A549 (cell line): Measurements from ENCODE around the gene NOP53. TPM values are rescaled to one million over a fixed set of nuclear protein-coding genes. Genes with fewer than 3 reads are reported as not detected.
"Not testable (repeated sequence)": the region's sequence is repeated elsewhere in the genome, so short reads cannot be mapped to it uniquely, and the experiment has no call there.

ENCODE experiments used
- ATAC-seq, 2 experiments: fragments of 200-7000 bp in 1 of 2; fragments of >200 bp in 1 of 2; cut with Nextera tagmentation in 1 of 2; cut with Tn5 transposase in 1 of 2; 3 replicates each; pipeline versions ENCODE4 v1.8.0 to v1.9.1; 2018 to 2020; ENCODE audit warnings: mild to moderate bottlenecking in 1 of 2, moderate library complexity in 1 of 2
- CTCF ChIA-PET: fragments of 300-600 bp; sonication (Branson Sonifier 250); formaldehyde crosslinking; extraction: SDS; loops from one replicate; lab custom pipeline; 2021; ENCODE audit warnings: antibody characterized with exemption, inconsistent platforms; lab: Yijun Ruan, JAX
- POLR2A ChIA-PET: fragments of 350-600 bp; formaldehyde crosslinking; extraction: SDS; loops from one replicate; lab custom pipeline; 2021; ENCODE audit warnings: antibody characterized with exemption, inconsistent platforms; lab: Yijun Ruan, JAX
- DNase-seq, 2 experiments: peaks; one replicate each; pipeline versions ENCODE4 v3.0.0 to v3.0.0-alpha.2; 2011 to 2016; ENCODE audit warnings: low read depth in 1 of 2, low spot score in 1 of 2
- FAIRE-seq: peaks from 2 replicates; lab custom pipeline; 2011; peaks lifted over from hg19 to GRCh38; lab: Jason Lieb, UNC
- H3K27ac ChIP-seq, 2 experiments: fragments of >200 bp; sonication (Bioruptor Twin); formaldehyde crosslinking; 3 replicates each; pipeline ENCODE4 v1.5.1; 2016 to 2017
- H3K4me1 ChIP-seq: fragments of >200 bp; sonication (Bioruptor Twin); formaldehyde crosslinking; 3 replicates; pipeline ENCODE4 v1.6.1; 2016
- H3K4me2 ChIP-seq: fragments of >200 bp; sonication (Bioruptor Twin); formaldehyde crosslinking; 3 replicates; pipeline ENCODE4 v1.6.1; 2016
- H3K4me3 ChIP-seq: fragments of >200 bp; sonication (Bioruptor Twin); formaldehyde crosslinking; 3 replicates; pipeline ENCODE4 v1.5.1; 2016
- H3K9me3 ChIP-seq: fragments of >200 bp; sonication (Bioruptor Twin); formaldehyde crosslinking; 3 replicates; pipeline ENCODE4 v1.6.1; 2016
- CEBPB ChIP-seq, 2 experiments: fragments of >200 bp in 1 of 2; sonication (Bioruptor Twin) in 1 of 2; formaldehyde crosslinking in 1 of 2; IDR thresholded peaks; 2 replicates each; pipeline ENCODE4 v1.6.1; 2012 to 2016
- CHD4 ChIP-seq: fragments of 200-600 bp; sonication (generic); IDR thresholded peaks from 2 replicates; pipeline ENCODE4 v1.6.1; 2016; ENCODE audit warnings: antibody characterized with exemption, mild to moderate bottlenecking, borderline replicate concordance
- EHF ChIP-seq: fragments of 250-450 bp; sonication (Bioruptor Pico); IDR thresholded peaks from 2 replicates; pipeline ENCODE4 v1.5.0; 2020; ENCODE audit warnings: mild to moderate bottlenecking
- EHMT2 ChIP-seq: fragments of 200-600 bp; sonication (generic); IDR thresholded peaks from 2 replicates; pipeline ENCODE4 v1.6.1; 2016; ENCODE audit warnings: antibody characterized with exemption, low read depth, mild to moderate bottlenecking, moderate library complexity
- ESRRA ChIP-seq: fragments of 150-350 bp; IDR thresholded peaks from 2 replicates; pipeline ENCODE4 v1.6.1; 2014; ENCODE audit warnings: mild to moderate bottlenecking, low read length, borderline replicate concordance
- FOSL2 ChIP-seq, 2 experiments: fragments of 450-650 bp in 1 of 2; fragments of >200 bp in 1 of 2; sonication (Bioruptor Twin) in 1 of 2; formaldehyde crosslinking; IDR thresholded peaks; 2 replicates each; pipeline versions ENCODE4 v1.5.0 to v1.6.1; 2016 to 2020; ENCODE audit warnings: mild to moderate bottlenecking in 1 of 2, moderate library complexity in 1 of 2
- FOXS1 ChIP-seq: fragments of 250-450 bp; sonication (Bioruptor Pico); IDR thresholded peaks from 2 replicates; pipeline ENCODE4 v1.5.0; 2020; ENCODE audit warnings: mild to moderate bottlenecking, moderate library complexity
- HEYL ChIP-seq: fragments of 250-450 bp; sonication (Bioruptor Pico); IDR thresholded peaks from 2 replicates; pipeline ENCODE4 v1.8.0; 2021; ENCODE audit warnings: mild to moderate bottlenecking, moderate library complexity
- HOXB13 ChIP-seq: fragments of 250-450 bp; sonication (Bioruptor Pico); IDR thresholded peaks from 2 replicates; pipeline ENCODE4 v1.5.0; 2020; ENCODE audit warnings: low read depth, mild to moderate bottlenecking, moderate library complexity
- JUNB ChIP-seq: fragments of >200 bp; sonication (Bioruptor Twin); formaldehyde crosslinking; IDR thresholded peaks from 2 replicates; pipeline ENCODE4 v1.6.1; 2016
- MAFK ChIP-seq: fragments of 450-650 bp; IDR thresholded peaks from 2 replicates; pipeline ENCODE4 v1.6.1; 2014; ENCODE audit not compliant: partially characterized antibody
- MYC ChIP-seq: IDR thresholded peaks from 2 replicates; pipeline ENCODE4 v1.6.1; 2012; ENCODE audit warnings: mild to moderate bottlenecking, inconsistent platforms, low read length, improper control_type of control experiment, borderline replicate concordance
- NFE2L2 ChIP-seq: fragments of 150-350 bp; conservative IDR thresholded peaks from 2 replicates; pipeline ENCODE4 v1.6.1; 2014; ENCODE audit warnings: low read length
- NPAS2 ChIP-seq: fragments of 250-450 bp; sonication (Bioruptor Pico); IDR thresholded peaks from 2 replicates; pipeline ENCODE4 v1.8.0; 2022; ENCODE audit warnings: mild to moderate bottlenecking, moderate library complexity, borderline replicate concordance
- SMC3 ChIP-seq: fragments of >200 bp; sonication (Bioruptor Twin); formaldehyde crosslinking; IDR thresholded peaks from 3 replicates; pipeline ENCODE4 v1.6.1; 2018; ENCODE audit warnings: inconsistent platforms
- SREBF2 ChIP-seq: fragments of 450-650 bp; IDR thresholded peaks from 2 replicates; pipeline ENCODE4 v1.6.1; 2014; ENCODE audit warnings: mild to moderate bottlenecking, moderate library complexity
- ZC3H11A ChIP-seq: fragments of 450-650 bp; IDR thresholded peaks from 2 replicates; pipeline ENCODE4 v1.6.1; 2014; ENCODE audit warnings: antibody characterized with exemption, mild to moderate bottlenecking
- ZFP36 ChIP-seq: fragments of 450-650 bp; IDR thresholded peaks from 2 replicates; pipeline ENCODE4 v1.6.1; 2014; ENCODE audit warnings: borderline replicate concordance; ENCODE audit not compliant: partially characterized antibody
- ZNF302 ChIP-seq: fragments of 250-450 bp; sonication (Bioruptor Pico); IDR thresholded peaks from 2 replicates; pipeline ENCODE4 v1.9.0; 2021; ENCODE audit warnings: inconsistent platforms, mild to moderate bottlenecking, moderate library complexity
- WGBS: methylation state at CpG from one replicate; pipeline ENCODE4 v1.1.6; 2017; ENCODE audit errors: missing lambda C conversion rate; 5-methylcytosine and 5-hydroxymethylcytosine counted together
- polyA plus RNA-seq, 4 experiments: library from polyadenylated mRNA; depleted of rRNA in 3 of 4; stranded (reverse); fragments of >200 nt; fragmentation: RNase III in 1 of 4; extraction: RNeasy Plus Mini Kit Qiagen cat#74134 plus additional on column Dnase treatment in 1 of 4; gene quantifications; 2 replicates in 3 of 4; 3 replicates in 1 of 4; pipeline ENCODE4 v1.2.3, GENCODE V29; 2011 to 2017
- TF ChIP-seq, protein P1 (sequence below): fragments of 200-600 bp; sonication (generic); IDR thresholded peaks from 2 replicates; pipeline ENCODE4 v1.6.1; 2016; ENCODE audit warnings: antibody characterized with exemption, mild to moderate bottlenecking, moderate library complexity
- TF ChIP-seq, protein P2 (sequence below): fragments of 150-350 bp; IDR thresholded peaks from 2 replicates; pipeline ENCODE4 v1.6.1; 2014; ENCODE audit warnings: low read depth, mild to moderate bottlenecking, low read length
- TF ChIP-seq, protein P3 (sequence below): fragments of 250-450 bp; sonication (Bioruptor Pico); IDR thresholded peaks from 2 replicates; pipeline ENCODE4 v1.5.0; 2020; ENCODE audit warnings: low read depth, mild to moderate bottlenecking, moderate library complexity
- TF ChIP-seq, protein P4 (sequence below): IDR thresholded peaks from 2 replicates; pipeline ENCODE4 v1.6.1; 2012; ENCODE audit warnings: low read depth, borderline replicate concordance
- TF ChIP-seq, protein P5 (sequence below): fragments of >200 bp; sonication (Bioruptor Twin); formaldehyde crosslinking; IDR thresholded peaks from 3 replicates; pipeline ENCODE4 v1.5.1; 2016

The NOP53 gene
- polyA plus RNA-seq, 2 of the 4 experiments (the other 2 are of a cell fraction) = 135 to 182 TPM

DNA sequence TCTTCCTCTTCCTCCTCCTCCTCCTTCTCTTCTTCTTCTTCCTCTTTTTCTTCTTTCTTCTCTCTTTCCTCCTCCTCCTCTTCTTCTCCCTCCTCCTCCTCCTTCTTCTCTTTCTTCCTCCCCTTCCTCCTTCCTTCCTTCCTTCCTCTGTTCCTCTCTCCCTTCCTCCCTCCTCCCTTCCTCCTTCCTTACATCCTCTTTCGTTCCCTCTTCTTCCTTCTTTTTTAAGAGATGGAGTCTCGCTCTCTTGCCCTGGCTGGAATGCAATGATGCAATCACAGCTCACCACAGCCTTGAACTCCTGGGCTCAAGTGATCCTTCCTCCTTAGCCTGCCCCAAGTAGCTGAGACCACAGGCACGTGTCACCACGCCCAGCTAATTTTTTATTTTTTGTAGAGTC is 18.9 kb upstream of the NOP53 start:
- DNase-seq (no peak), ATAC-seq (no peak), FAIRE-seq (no peak)
- H3K4me3 ChIP-seq = no peak overlapping the region
- peak overlapping the region; percentile 38 to 94 for H3K27ac ChIP-seq
- CTCF ChIA-PET = interaction anchor here (0.7 to 42.0 kb wide), 4 partner anchors 11 to 26 kb away, joined by 3 to 1389 read pairs (median 4); partner anchors contain the start of gene EHD2
- no peaks in the 10 kb centered on the region for H3K9me3 ChIP-seq
- TF ChIP-seq ESRRA (no peak), CHD4 (no peak), CEBPB (IDR thresholded peaks at IDR 0.05) (peak in 1 of 2 experiments; percentile 77; a peak in 2 of 4 replicates)
- POLR2A ChIA-PET = no interaction called here
- H3K4me1 ChIP-seq = peaks cover 79% of the 10 kb centered on the region
- WGBS = 79% methylated on average over 4 of the region's 4 CpGs
- H3K4me2 ChIP-seq = 0 out of 3 replicates have a peak overlapping the region, but pooled peaks have one; percentile 3

DNA sequence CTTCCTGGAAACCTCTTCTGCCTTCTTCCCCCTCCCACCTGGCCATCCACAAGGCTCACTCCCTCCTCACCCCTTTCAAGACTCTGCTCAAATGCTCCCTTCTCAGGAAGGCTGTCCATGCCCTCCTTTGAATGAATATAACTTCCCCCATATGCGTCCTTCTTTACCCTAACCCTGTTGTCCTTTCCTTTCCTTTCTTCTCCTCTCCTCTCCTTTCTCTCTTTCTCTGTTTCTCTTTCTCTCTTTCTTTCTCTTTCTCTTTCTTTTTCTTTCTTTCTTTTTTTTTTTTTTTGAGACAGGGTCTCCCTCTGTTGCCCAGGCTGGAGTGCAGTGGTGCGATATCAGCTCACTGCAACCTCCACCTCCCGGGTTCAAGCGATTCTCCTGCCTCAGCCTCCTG is 17.1 kb upstream of the NOP53 start:
- DNase-seq, H3K9me3 ChIP-seq, FAIRE-seq, ATAC-seq: not testable (repeated sequence)
- whole genome bisulfite sequencing = 74% methylated on average over 4 of the region's 4 CpGs
- POLR2A ChIA-PET = interaction anchor here (0.6 to 2.0 kb wide), 2 partner anchors 9 kb away, joined by 4 to 6 read pairs; no protein-coding TSS in a partner anchor
- Histone ChIP-seq H3K4me3 (peak overlapping the region; percentile 6; the same call in 1 of the 3 replicates), H3K4me2 (peak overlapping the region; percentile 98), H3K4me1 (peaks cover 61% of the 10 kb centered on the region), H3K27ac (peak overlapping the region; percentile 83 to 94)
- CTCF ChIA-PET = interaction anchor here (1.1 to 42.0 kb wide), 2 partner anchors 16 to 20 kb away, joined by 6 to 1389 read pairs; partner anchors contain the start of genes EHD2 and NOP53

DNA sequence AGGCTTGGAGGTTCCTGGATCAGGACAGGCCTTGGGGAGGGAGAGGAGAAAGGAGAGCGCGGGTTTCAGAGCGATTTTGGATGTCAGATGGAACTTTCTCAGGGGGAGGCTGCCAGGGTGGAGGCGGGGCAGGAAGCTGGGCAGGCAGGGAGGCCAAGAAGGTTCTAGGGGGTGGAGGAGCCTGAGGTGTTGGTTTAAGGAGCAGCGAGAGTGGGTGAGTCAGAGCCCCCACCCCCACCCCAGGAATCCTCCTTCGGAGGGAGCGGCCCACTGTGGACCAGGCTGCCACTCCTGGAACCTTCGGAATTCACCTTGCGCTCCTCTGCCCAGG is 15.9 kb upstream of the NOP53 start:
- FAIRE-seq (peak; percentile 89), DNase-seq (peak; percentile 92 to 98), ATAC-seq (peak; percentile 91 to 92)
- 1% methylated on average over 9 of the region's 9 CpGs for WGBS
- Histone ChIP-seq H3K4me2 (peak overlapping the region; percentile 98), H3K4me1 (peaks cover 50% of the 10 kb centered on the region), H3K4me3 (peak overlapping the region; percentile 48), H3K9me3 (no peaks in the 10 kb centered on the region), H3K27ac (peak overlapping the region; percentile 83 to 94)
- CTCF ChIA-PET = interaction anchor here (1.0 to 42.0 kb wide), 5 partner anchors 11 to 134 kb away, joined by 3 to 1389 read pairs (median 9); partner anchors contain the start of genes EHD2 and NOP53
- POLR2A ChIA-PET = interaction anchor here (0.5 to 2.0 kb wide), 5 partner anchors 10 to 16 kb away, joined by 3 to 14 read pairs (median 6); partner anchors contain the start of genes EHD2 and NOP53
- peak; percentile 45; the same call in 2 of the 3 replicates for TF ChIP-seq SMC3
- TF ChIP-seq HOXB13 (CRISPR knock-in tag) = no peak
- TF ChIP-seq, protein P1, sequence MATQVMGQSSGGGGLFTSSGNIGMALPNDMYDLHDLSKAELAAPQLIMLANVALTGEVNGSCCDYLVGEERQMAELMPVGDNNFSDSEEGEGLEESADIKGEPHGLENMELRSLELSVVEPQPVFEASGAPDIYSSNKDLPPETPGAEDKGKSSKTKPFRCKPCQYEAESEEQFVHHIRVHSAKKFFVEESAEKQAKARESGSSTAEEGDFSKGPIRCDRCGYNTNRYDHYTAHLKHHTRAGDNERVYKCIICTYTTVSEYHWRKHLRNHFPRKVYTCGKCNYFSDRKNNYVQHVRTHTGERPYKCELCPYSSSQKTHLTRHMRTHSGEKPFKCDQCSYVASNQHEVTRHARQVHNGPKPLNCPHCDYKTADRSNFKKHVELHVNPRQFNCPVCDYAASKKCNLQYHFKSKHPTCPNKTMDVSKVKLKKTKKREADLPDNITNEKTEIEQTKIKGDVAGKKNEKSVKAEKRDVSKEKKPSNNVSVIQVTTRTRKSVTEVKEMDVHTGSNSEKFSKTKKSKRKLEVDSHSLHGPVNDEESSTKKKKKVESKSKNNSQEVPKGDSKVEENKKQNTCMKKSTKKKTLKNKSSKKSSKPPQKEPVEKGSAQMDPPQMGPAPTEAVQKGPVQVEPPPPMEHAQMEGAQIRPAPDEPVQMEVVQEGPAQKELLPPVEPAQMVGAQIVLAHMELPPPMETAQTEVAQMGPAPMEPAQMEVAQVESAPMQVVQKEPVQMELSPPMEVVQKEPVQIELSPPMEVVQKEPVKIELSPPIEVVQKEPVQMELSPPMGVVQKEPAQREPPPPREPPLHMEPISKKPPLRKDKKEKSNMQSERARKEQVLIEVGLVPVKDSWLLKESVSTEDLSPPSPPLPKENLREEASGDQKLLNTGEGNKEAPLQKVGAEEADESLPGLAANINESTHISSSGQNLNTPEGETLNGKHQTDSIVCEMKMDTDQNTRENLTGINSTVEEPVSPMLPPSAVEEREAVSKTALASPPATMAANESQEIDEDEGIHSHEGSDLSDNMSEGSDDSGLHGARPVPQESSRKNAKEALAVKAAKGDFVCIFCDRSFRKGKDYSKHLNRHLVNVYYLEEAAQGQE = no peak
- no peak for TF ChIP-seq EHMT2
- no peak for TF ChIP-seq SREBF2
- no peak for TF ChIP-seq MYC
- no peak for TF ChIP-seq EHF (CRISPR knock-in tag)
- TF ChIP-seq, protein P2, sequence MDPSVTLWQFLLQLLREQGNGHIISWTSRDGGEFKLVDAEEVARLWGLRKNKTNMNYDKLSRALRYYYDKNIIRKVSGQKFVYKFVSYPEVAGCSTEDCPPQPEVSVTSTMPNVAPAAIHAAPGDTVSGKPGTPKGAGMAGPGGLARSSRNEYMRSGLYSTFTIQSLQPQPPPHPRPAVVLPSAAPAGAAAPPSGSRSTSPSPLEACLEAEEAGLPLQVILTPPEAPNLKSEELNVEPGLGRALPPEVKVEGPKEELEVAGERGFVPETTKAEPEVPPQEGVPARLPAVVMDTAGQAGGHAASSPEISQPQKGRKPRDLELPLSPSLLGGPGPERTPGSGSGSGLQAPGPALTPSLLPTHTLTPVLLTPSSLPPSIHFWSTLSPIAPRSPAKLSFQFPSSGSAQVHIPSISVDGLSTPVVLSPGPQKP = no peak
- TF ChIP-seq ZC3H11A = no peak
- TF ChIP-seq, protein P3, sequence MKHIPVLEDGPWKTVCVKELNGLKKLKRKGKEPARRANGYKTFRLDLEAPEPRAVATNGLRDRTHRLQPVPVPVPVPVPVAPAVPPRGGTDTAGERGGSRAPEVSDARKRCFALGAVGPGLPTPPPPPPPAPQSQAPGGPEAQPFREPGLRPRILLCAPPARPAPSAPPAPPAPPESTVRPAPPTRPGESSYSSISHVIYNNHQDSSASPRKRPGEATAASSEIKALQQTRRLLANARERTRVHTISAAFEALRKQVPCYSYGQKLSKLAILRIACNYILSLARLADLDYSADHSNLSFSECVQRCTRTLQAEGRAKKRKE (CRISPR knock-in tag) = no peak
- TF ChIP-seq NFE2L2 = no peak
- no peak for TF ChIP-seq NPAS2 (CRISPR knock-in tag)
- TF ChIP-seq, protein P4, sequence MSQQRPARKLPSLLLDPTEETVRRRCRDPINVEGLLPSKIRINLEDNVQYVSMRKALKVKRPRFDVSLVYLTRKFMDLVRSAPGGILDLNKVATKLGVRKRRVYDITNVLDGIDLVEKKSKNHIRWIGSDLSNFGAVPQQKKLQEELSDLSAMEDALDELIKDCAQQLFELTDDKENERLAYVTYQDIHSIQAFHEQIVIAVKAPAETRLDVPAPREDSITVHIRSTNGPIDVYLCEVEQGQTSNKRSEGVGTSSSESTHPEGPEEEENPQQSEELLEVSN = 0 out of 2 replicates have a peak, but pooled peaks have one; percentile 23
- peak; percentile 92 for TF ChIP-seq FOSL2 (IDR thresholded peaks at IDR 0.05)
- TF ChIP-seq FOSL2 (CRISPR knock-in tag; IDR thresholded peaks at IDR 0.05) = peak; percentile 98
- TF ChIP-seq, protein P5, sequence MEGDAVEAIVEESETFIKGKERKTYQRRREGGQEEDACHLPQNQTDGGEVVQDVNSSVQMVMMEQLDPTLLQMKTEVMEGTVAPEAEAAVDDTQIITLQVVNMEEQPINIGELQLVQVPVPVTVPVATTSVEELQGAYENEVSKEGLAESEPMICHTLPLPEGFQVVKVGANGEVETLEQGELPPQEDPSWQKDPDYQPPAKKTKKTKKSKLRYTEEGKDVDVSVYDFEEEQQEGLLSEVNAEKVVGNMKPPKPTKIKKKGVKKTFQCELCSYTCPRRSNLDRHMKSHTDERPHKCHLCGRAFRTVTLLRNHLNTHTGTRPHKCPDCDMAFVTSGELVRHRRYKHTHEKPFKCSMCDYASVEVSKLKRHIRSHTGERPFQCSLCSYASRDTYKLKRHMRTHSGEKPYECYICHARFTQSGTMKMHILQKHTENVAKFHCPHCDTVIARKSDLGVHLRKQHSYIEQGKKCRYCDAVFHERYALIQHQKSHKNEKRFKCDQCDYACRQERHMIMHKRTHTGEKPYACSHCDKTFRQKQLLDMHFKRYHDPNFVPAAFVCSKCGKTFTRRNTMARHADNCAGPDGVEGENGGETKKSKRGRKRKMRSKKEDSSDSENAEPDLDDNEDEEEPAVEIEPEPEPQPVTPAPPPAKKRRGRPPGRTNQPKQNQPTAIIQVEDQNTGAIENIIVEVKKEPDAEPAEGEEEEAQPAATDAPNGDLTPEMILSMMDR = no peak
- TF ChIP-seq ZFP36 = no peak
- TF ChIP-seq JUNB = peak; percentile 77
- TF ChIP-seq HEYL (CRISPR knock-in tag) = no peak
- TF ChIP-seq ZNF302 (CRISPR knock-in tag) = no peak
- no peak for TF ChIP-seq ESRRA
- TF ChIP-seq FOXS1 (CRISPR knock-in tag) = no peak
- no peak for TF ChIP-seq MAFK
